GM18867 (cell line): Measurements from ENCODE around the gene ICAM4.
"Not testable (repeated sequence)": the region's sequence is repeated elsewhere in the genome, so short reads cannot be mapped to it uniquely, and the experiment has no call there.

ENCODE experiments used
- ATAC-seq: cut with Tn5 transposase; IDR thresholded peaks from one replicate; pipeline ENCODE4 v1.9.1; 2021; ENCODE audit warnings: mild to moderate bottlenecking, moderate library complexity; ENCODE audit not compliant: unreplicated experiment

Gene ICAM4

DNA sequence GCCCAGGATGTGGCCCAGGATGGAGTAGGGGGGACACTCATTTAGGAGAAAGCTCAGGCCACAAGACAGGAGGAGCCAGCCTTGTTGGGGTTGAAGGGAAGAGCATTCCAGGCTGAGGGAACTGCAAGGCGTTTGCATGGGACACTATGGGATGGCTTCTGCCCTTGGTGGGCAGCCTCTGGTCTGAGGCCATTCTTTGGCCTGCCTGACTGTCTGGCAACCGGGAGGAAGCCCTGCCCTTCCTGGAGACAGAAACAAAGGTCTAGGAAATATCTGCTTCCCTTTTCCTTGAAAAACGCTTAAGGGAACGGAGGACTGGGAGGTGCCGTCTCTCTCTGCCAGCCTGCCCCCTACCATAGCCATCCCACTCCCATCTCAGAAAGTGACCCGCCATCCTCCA is 18.7 kb upstream of the ICAM4 start:
- no peak for ATAC-seq

DNA sequence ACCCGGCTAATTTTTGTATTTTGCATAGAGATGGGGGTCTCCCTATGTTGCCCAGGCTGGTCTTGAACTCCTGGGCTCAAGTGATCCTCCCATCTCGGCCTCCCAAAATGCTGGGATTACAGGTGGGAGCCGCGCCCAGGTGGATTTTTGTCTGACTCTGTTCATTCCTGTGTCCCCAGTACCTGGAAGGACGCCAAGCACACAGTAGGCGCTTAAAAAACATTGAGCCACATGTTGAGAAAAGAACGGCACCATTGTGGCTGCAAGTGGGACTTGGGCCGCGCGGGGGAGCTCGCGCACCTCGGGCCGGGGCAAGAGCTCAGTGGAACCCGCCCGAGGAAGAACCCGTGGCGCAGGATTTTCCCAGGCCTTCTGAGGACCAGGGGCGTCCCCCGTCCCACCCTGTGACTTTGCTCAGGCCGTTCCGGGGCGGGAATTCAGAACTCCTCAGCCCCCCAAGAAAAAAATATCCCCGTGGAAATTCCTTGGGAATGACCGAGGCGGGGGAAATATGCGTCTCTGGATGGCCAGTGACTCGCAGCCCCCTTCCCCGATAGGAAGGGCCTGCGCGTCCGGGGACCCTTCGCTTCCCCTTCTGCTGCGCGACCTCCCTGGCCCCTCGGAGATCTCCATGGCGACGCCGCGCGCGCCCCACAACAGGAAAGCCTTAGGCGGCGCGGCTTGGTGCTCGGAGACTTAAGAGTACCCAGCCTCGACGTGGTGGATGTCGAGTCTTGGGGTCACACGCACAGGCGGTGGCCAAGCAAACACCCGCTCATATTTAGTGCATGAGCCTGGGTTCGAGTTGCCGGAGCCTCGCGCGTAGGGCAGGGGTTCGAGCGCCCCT is 17.2 kb upstream of the ICAM4 start:
- peak; percentile 37 for ATAC-seq

DNA sequence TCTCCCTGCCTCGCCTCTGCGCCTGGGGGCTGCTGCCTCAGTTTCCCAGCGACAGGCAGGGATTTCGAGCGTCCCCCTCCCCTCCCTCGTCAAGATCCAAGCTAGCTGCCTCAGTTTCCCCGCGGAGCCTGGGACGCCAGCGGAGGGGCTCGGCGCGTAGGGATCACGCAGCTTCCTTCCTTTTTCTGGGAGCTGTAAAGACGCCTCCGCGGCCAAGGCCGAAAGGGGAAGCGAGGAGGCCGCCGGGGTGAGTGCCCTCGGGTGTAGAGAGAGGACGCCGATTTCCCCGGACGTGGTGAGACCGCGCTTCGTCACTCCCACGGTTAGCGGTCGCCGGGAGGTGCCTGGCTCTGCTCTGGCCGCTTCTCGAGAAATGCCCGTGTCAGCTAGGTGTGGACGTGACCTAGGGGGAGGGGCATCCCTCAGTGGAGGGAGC is 16.6 kb upstream of the ICAM4 start:
- ATAC-seq: peak; percentile 52

DNA sequence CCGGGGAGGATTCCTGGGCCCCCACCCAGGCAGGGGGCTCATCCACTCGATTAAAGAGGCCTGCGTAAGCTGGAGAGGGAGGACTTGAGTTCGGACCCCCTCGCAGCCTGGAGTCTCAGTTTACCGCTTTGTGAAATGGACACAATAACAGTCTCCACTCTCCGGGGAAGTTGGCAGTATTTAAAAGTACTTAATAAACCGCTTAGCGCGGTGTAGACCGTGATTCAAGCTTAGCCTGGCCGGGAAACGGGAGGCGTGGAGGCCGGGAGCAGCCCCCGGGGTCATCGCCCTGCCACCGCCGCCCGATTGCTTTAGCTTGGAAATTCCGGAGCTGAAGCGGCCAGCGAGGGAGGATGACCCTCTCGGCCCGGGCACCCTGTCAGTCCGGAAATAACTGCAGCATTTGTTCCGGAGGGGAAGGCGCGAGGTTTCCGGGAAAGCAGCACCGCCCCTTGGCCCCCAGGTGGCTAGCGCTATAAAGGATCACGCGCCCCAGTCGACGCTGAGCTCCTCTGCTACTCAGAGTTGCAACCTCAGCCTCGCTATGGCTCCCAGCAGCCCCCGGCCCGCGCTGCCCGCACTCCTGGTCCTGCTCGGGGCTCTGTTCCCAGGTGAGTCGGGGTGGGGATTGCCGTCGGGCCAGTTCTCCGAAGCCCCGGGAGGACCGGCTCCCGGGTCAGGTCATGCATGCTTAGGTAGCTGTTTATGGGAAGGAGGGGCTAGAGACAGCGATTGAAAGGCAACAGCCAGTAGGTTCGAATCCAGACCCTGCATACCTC is 15.9 kb upstream of the ICAM4 start, which contains the start of gene ICAM1:
ICAM1 (plus strand) TSS at position 505 of the 779 bp plus-strand sequence; CDS start at position 545, 40 bp downstream.
- ATAC-seq: peak; percentile 51

DNA sequence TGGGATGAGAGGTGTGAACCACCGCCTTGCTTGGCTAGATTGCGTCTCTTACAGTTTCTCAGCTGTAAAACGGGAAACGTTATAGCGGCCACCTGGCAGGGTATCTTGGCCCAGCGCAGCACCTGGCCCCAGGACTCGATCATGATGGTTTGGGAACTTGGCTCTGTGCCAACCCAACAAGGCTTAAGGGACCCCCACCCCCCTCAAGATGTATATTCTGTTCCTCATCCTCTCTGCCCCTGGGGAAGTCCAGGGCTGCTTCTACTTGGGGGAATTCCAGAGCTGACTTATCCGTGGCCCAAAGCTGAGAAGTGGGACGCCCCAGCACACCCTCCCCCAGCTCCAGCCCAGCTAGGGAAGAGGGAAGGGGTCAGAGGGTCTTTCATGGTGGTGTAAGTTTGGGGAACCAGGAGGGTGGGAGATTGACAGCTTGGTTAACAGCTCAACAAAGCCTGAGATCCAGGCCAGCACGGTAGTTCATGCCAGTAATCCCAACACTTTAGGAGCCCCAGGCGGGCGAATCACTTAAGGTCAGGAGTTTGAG is 15.1 kb upstream of the ICAM4 start:
- peak; percentile 21 for ATAC-seq

DNA sequence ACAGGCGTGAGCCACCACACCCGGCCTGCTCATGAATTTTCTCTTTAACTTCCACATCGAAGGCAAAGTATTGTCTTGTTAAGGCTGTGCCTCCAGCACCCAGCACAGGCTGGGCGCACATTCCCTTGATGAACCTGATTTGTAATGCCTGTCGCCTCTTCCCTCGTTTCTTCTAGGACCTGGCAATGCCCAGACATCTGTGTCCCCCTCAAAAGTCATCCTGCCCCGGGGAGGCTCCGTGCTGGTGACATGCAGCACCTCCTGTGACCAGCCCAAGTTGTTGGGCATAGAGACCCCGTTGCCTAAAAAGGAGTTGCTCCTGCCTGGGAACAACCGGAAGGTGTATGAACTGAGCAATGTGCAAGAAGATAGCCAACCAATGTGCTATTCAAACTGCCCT is 12.2 kb upstream of the ICAM4 start:
- no peak for ATAC-seq

DNA sequence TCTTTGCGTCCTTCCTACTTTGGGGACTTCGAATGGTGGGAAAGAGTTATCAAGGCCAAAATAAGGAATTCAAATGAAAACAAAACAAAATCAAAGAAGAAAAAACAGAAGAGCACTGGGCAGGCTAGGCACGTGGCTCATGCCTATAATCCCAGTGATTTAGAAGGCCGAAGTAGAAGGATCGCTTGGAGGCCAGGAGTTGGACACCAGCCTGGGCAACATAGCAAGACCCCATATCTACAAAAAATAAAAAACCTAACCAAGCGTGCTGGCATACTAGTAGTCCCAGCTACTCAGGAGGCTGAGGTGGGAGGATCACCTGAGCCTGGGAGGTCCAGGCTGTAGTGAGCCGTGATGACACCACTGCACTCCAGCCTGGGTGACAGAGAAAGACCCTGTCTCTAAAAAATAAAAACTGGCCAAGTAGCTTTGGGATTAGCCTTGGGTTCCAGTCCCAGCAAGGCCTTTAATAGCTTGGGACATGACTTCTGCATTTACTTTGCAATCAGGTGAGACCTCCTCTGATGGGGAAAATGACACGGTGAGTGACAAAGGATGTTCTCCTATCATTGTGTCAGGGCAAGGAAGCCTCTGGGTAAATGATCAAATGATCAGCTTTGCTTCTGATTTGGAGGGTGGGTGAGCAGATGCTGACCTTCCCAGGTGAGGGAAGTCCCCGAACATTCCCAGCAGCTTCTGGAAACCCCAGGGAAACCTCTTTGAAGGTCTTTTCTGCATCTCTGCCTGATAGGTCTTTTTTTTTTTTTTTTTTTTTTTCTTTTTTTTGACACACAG is 8.8 kb upstream of the ICAM4 start:
- no peak for ATAC-seq

DNA sequence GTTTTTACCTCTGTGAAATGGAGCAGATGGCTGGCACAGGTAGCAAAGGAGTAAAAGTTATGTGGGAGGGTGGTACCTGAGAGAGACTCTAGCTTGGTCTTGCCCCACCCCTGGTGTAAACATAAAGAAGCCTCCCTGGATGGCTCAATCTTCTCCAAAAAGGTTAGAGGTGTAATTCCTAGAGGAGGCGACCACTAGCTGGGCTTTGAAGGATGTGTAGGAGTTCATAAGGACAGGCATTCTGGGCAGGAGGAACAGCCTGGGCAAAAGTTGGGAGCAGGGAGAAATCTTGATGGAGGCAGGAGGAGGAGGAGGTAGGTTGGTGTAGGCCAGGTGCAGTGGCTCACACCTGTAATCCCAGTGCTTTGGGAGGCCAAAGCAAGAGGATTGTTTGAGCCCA is 7.8 kb upstream of the ICAM4 start:
- no peak for ATAC-seq

DNA sequence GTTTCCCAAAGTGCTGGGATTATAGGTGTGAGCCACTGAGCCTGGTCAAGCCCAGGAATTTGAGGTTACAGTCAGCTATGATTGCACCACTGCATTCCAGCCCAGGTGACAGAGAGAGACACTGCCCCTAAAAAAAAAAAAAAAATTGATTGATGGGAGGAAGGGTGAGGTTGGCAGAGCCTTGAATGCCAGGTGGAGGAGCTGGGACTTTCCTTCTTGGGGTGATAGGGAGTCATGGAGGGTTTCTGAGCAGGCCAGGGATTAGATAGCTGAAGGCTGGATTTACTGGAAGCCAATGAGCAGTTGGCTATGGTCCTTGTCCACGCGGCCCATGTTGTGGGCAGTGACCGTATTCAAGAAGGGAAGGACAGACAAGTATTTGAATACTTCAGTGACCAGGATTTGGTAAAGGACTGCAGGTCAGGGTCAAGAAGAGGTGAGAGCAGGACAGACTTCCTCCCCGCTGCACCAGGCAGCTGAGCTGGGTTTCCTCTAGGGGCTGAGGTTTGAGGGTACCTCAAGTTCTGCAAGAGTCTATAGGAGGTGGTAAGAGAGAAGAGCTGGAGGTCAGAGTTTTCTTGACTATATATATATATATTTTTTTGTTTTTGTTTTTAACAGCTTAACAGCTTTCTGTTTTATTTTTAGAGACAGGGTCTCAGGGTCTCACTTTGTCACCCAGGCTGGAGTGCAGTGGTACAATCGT is 6.9 kb upstream of the ICAM4 start:
- no peak for ATAC-seq

DNA sequence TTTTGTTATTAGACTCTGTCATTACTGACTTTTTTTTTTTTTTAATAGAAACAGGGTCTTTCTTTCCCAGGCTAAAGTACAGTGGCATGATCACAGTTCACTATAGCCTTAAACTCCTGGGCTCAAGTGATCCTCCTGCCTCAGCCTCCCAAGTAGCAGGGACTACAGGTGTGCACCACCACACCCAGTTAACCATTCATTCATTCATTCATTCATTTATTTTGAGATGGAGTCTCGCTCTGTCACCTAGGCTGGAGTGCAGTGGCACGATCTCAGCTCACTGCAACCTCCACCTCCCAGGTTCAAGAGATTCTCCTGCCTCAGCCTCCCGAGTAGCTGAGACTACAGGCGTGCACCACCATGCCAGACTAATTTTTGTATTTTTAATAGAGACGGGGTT is 4.7 kb upstream of the ICAM4 start:
- not testable (repeated sequence) for ATAC-seq

DNA sequence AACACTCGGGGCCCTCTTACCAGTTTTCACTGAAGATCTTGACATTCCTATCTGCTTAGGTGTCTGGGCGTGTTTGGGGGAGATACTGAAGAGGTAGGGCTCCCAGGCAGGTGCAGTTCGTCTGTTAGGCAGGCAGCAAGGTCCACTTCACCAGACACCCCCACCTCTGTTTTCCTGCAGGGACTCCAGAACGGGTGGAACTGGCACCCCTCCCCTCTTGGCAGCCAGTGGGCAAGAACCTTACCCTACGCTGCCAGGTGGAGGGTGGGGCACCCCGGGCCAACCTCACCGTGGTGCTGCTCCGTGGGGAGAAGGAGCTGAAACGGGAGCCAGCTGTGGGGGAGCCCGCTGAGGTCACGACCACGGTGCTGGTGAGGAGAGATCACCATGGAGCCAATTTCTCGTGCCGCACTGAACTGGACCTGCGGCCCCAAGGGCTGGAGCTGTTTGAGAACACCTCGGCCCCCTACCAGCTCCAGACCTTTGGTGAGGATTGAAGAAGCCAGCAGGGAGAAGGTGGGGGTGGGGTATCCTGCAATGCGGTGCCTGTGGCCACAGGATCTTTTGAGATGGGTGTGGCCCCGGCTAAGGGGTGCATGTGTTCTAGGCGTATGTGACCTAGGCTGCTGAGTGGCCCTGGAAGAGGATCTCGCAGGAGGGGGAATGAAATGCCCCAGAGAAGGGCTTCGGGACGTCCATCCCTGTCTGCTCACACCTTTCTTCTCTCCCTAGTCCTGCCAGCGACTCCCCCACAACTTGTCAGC is 3.3 kb upstream of the ICAM4 start:
- no peak for ATAC-seq

DNA sequence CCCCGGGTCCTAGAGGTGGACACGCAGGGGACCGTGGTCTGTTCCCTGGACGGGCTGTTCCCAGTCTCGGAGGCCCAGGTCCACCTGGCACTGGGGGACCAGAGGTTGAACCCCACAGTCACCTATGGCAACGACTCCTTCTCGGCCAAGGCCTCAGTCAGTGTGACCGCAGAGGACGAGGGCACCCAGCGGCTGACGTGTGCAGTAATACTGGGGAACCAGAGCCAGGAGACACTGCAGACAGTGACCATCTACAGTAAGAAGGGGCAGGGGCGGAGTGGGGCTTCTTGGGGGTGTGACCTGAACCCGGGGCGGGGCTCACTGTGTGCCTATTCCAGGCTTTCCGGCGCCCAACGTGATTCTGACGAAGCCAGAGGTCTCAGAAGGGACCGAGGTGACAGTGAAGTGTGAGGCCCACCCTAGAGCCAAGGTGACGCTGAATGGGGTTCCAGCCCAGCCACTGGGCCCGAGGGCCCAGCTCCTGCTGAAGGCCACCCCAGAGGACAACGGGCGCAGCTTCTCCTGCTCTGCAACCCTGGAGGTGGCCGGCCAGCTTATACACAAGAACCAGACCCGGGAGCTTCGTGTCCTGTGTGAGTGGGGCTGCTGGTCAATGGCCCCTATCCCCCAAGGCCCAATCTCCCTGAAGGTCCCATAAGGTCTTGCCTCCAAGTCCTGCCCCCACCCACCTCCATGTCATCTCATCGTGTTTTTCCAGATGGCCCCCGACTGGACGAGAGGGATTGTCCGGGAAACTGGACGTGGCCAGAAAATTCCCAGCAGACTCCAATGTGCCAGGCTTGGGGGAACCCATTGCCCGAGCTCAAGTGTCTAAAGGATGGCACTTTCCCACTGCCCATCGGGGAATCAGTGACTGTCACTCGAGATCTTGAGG is 2.4 kb upstream of the ICAM4 start:
- ATAC-seq: no peak

DNA sequence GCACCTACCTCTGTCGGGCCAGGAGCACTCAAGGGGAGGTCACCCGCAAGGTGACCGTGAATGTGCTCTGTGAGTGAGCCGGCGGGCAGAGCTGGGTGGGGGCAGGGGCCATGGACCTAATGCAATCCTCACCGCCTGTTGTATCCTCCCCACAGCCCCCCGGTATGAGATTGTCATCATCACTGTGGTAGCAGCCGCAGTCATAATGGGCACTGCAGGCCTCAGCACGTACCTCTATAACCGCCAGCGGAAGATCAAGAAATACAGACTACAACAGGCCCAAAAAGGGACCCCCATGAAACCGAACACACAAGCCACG is 1.8 kb upstream of the ICAM4 start:
- no peak for ATAC-seq

DNA sequence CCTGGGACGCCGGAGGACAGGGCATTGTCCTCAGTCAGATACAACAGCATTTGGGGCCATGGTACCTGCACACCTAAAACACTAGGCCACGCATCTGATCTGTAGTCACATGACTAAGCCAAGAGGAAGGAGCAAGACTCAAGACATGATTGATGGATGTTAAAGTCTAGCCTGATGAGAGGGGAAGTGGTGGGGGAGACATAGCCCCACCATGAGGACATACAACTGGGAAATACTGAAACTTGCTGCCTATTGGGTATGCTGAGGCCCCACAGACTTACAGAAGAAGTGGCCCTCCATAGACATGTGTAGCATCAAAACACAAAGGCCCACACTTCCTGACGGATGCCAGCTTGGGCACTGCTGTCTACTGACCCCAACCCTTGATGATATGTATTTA is 1.4 kb upstream of the ICAM4 start:
- no peak for ATAC-seq

DNA sequence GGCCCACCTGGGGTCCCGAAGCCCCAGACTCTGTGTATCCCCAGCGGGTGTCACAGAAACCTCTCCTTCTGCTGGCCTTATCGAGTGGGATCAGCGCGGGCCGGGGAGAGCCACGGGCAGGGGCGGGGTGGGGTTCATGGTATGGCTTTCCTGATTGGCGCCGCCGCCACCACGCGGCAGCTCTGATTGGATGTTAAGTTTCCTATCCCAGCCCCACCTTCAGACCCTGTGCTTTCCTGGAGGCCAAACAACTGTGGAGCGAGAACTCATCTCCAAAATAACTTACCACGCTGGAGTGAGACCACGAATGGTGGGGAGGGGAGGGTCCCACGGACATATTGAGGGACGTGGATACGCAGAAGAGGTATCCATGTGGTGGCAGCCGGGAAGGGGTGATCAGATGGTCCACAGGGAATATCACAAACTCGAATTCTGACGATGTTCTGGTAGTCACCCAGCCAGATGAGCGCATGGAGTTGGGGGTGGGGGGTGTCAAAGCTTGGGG is 2.0 kb downstream of the ICAM4 start:
- ATAC-seq: no peak

DNA sequence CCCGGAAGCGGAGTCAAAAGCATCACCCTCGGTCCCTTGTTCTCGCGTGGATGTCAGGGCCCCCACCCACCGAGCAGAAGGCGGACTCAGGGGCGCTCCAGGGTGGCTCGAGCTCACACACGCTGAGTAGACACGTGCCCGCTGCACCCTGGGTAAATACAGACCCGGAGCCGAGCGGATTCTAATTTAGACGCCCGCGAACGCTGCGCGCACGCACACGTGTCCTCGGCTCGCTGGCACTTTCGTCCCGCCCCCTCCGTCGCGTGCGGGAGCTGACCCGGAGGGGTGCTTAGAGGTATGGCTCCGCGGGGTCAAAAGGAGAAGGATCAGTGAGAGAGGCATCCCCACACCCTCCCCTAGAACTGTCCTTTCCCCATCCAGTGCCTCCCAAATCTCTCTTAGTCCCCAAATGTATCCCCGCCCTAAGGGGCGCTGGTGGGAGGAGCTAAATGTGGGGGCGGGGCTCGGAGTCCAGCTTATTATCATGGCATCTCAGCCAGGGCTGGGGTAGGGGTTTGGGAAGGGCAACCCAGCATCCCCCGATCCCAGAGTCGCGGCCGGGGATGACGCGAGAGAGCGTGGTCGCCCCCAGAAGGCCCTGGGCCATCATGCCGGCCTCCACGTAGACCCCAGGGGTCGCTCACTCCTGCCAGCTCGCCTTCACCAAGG is 2.5 kb downstream of the ICAM4 start:
- ATAC-seq: peak; percentile 26

DNA sequence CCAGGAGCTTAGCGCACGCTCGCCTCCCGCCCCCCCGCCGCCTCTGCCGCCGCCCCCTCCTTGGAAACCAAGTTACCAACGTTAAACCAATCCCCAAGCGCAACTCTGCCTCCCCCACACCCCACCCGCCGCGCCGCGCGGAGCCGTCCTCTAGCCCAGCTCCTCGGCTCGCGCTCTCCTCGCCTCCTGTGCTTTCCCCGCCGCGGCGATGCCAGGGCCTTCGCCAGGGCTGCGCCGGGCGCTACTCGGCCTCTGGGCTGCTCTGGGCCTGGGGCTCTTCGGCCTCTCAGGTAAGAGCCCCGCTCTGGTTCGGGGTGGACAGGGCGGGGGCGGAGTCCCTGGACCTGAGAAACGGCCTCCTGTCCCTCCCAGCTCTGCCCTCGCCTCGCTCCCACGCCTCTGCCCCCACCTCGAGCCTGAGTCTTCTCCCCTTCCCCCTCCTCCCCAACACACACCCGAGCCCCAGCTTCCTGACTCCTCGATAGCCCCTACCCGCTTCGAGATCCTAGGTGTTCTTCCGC is 3.1 kb downstream of the ICAM4 start, which contains the start of gene ICAM5:
ICAM5 (plus strand) TSS at position 117 of the 521 bp plus-strand sequence; CDS start at position 209, 92 bp downstream.
- ATAC-seq: no peak
